Lower leg skin (tissue), 4 donors: ENCODE measurements around the gene CEACAM18. TPM values are rescaled to one million over a fixed set of nuclear protein-coding genes. Genes with fewer than 3 reads are reported as not detected.
A peak's percentile ranks its signal among the peaks of the same experiment; 100 is the strongest.

Experiments used
- DNase-seq, 2 donors: peaks; one replicate each; pipeline ENCODE4 v3.0.0-alpha.2; 2019; ENCODE audit warnings: low spot score in 2 of 2
- H3K4me3 ChIP-seq: fragments of 200-600 bp; sonication (generic); 2 replicates; pipeline ENCODE4 v1.5.1; 2017; ENCODE audit warnings: mild to moderate bottlenecking, low read depth; ENCODE audit not compliant: poor library complexity, severe bottlenecking
- POLR2A ChIP-seq, 2 donors: fragments of 450-650 bp; IDR thresholded peaks; one replicate each; pipeline ENCODE4 v1.6.1; 2016 to 2017; ENCODE audit warnings: antibody characterized with exemption in 2 of 2, mild to moderate bottlenecking in 1 of 2, moderate library complexity in 1 of 2
- WGBS, 2 donors: methylation state at CpG; one replicate each; pipeline ENCODE4 v1.1.5; 2018; 5-methylcytosine and 5-hydroxymethylcytosine counted together
- intact Hi-C: fragments of 100-400 bp; cut with DNase I; formaldehyde crosslinking; loops from one replicate; pipeline ENCODE4 v1.15.0; 2023; ENCODE audit warnings: low total_unique reads
- total RNA-seq, 4 donors: library from RNA; depleted of rRNA; stranded (reverse); fragments of >200 nt; gene quantifications; one replicate each; pipeline ENCODE4 v1.1.0, GENCODE V29; 2016
- TF ChIP-seq, protein P1 (sequence below), 3 donors: fragments of 450-650 bp; IDR thresholded peaks; one replicate each; pipeline ENCODE4 v1.5.1; 2016; ENCODE audit warnings: antibody characterized with exemption in 3 of 3, mild to moderate bottlenecking in 3 of 3, moderate library complexity in 2 of 3

The CEACAM18 gene
- total RNA-seq, 4 donors from 2014 or later = not detected

- TF ChIP-seq, protein P1, sequence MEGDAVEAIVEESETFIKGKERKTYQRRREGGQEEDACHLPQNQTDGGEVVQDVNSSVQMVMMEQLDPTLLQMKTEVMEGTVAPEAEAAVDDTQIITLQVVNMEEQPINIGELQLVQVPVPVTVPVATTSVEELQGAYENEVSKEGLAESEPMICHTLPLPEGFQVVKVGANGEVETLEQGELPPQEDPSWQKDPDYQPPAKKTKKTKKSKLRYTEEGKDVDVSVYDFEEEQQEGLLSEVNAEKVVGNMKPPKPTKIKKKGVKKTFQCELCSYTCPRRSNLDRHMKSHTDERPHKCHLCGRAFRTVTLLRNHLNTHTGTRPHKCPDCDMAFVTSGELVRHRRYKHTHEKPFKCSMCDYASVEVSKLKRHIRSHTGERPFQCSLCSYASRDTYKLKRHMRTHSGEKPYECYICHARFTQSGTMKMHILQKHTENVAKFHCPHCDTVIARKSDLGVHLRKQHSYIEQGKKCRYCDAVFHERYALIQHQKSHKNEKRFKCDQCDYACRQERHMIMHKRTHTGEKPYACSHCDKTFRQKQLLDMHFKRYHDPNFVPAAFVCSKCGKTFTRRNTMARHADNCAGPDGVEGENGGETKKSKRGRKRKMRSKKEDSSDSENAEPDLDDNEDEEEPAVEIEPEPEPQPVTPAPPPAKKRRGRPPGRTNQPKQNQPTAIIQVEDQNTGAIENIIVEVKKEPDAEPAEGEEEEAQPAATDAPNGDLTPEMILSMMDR (IDR thresholded peaks at IDR 0.05) = no peak
- H3K4me3 ChIP-seq = no peak overlapping the region
- DNase-seq = no peak
- intact Hi-C loops = no loop called here
- 14 to 17% methylated on average over 4 of the region's 4 CpGs for WGBS, 2 donors
Observed at GRCh38 chr19:51525651-51526050, 47.3 kb downstream of the CEACAM18 start.

GRCh38 chr19:51529301-51529700 lies 51.0 kb downstream of the CEACAM18 start:
- TF ChIP-seq, protein P1 (IDR thresholded peaks at IDR 0.05) = no peak
- TF ChIP-seq POLR2A (IDR thresholded peaks at IDR 0.05) = no peak
- WGBS, 2 donors = 58 to 86% methylated on average over 1 to 2 of the region's 2 CpGs
- DNase-seq = no peak
- no peak overlapping the region for H3K4me3 ChIP-seq
- intact Hi-C loops = no loop called here

- no peak for DNase-seq
- no peak for TF ChIP-seq POLR2A (IDR thresholded peaks at IDR 0.05)
- TF ChIP-seq, protein P1 (IDR thresholded peaks at IDR 0.05) = no peak
- intact Hi-C loops = no loop called here
- H3K4me3 ChIP-seq = no peak overlapping the region
- 89 to 90% methylated on average over 8 of the region's 8 CpGs for WGBS, 2 donors
Observed at GRCh38 chr19:51530616-51531015, 52.3 kb downstream of the CEACAM18 start.

DNA sequence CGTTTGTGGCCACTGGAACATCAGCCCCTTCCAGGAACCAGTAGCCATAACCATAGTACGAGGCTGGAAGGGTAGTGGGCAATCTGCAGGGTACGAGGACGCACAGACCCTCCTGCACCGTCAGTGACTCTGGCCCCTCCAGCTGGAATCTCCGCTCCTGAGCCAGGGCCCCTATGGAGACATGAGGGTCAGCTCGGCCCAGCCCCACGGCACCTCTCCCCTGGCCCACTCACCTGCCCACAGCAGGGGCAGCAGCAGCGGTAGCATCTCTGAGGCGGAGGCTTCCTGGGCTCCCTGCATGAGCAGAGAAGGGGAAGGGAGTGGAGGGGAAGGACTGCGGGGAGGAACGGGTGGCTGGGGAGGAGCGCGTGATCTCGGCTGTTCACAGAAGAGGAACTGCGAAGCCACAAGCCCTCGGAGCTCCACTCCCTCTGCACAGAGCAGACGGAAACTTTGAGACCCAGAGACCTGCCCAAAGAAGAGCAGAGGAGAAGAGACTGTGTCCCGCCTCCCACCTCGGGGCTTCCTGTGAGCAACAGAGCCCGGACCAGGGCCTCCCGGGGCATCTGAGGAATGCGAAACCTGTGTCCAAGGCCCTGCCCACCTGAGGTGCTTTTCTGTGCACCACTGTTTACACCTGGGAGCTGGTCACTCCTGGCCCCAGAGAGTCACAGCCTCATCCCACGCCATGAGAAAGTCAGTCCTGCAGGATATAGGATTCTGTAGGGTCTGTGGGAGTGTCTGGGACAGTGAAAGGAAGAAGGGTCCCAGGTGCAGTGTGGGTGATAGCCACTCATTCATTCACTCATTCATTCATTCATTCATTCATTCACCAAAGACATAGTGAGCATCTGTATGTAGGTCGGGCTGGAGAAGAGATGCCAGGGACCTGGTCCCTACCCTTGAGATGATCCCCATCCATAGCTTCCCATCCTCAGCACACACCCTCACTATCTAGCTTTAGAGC lies 53.3 kb downstream of the CEACAM18 start, which contains the start of gene SIGLEC6:
SIGLEC6 (minus strand) TSS at position 322 of the 967 bp plus-strand sequence; CDS start at position 300, 22 bp downstream.
- 32 to 33% methylated on average over 25 of the region's 25 CpGs for WGBS, 2 donors
- H3K4me3 ChIP-seq = no peak within 1 kb of the TSS
- peak in 1 of 2 donors; percentile 49 for DNase-seq
- intact Hi-C loops = no loop called here
- TF ChIP-seq, protein P1 (IDR thresholded peaks at IDR 0.05) = no peak
- no peak for TF ChIP-seq POLR2A (IDR thresholded peaks at IDR 0.05)

GRCh38 chr19:51535535-51535934 lies 57.2 kb downstream of the CEACAM18 start:
- WGBS, 2 donors = 85% methylated on average over 1 of the region's 1 CpG
- no peak for TF ChIP-seq POLR2A (IDR thresholded peaks at IDR 0.05)
- TF ChIP-seq, protein P1 (IDR thresholded peaks at IDR 0.05) = no peak
- intact Hi-C loops = no loop called here
- H3K4me3 ChIP-seq = no peak overlapping the region
- no peak for DNase-seq
